Keratinocyte (primary cell): Measurements from ENCODE around the gene PAMR1.

Experiments
- CTCF ChIP-seq, 3 experiments: IDR thresholded peaks in 1 of 3; conservative IDR thresholded peaks in 1 of 3; optimal IDR thresholded peaks in 1 of 3; 2 replicates in 2 of 3; 3 replicates in 1 of 3; pipeline versions ENCODE3 to v1.5.1; 2011; ENCODE audit warnings: low read length in 3 of 3, mild to moderate bottlenecking in 3 of 3, moderate library complexity in 2 of 3, control low read depth in 1 of 3, inconsistent platforms in 1 of 3; ENCODE audit not compliant: insufficient read depth in 2 of 3; ENCODE audit errors: extremely low read depth in 1 of 3
- EZH2 ChIP-seq: IDR thresholded peaks from one replicate; pipeline ENCODE4 v1.6.1; 2012; ENCODE audit warnings: inconsistent platforms, mild to moderate bottlenecking, low read length, moderate library complexity

- TF ChIP-seq CTCF (optimal IDR thresholded peaks at IDR 0.05 in 1 of 3, IDR thresholded peaks at IDR 0.05 in 1 of 3, conservative IDR thresholded peaks at IDR 0.05 in 1 of 3; ENCODE audit: extremely low read depth in 1 of 3, insufficient read depth in 2 of 3, low read length in 3 of 3) (no peak), EZH2 (no peak)
Measured at GRCh38 chr11:35540526-35540925, 15.1 kb upstream of the PAMR1 start.
